HCT116 (cell line): ENCODE data around the gene CARD18.

Experiments
- ATF3 ChIP-seq: IDR thresholded peaks from 2 replicates; pipeline ENCODE4 v1.6.1; 2012
- CBX3 ChIP-seq: IDR thresholded peaks from 2 replicates; pipeline ENCODE4 v1.6.1; 2012; ENCODE audit warnings: low read depth
- CTCF ChIP-seq, 3 experiments: fragments of 200-600 bp in 1 of 3; sonication (generic) in 1 of 3; IDR thresholded peaks in 2 of 3; conservative IDR thresholded peaks in 1 of 3; 2 replicates each; pipeline ENCODE4 v1.5.1; 2012 to 2017; ENCODE audit warnings: low read depth in 2 of 3, low read length in 2 of 3, antibody characterized with exemption in 1 of 3, borderline replicate concordance in 1 of 3, control low read depth in 1 of 3, mild to moderate bottlenecking in 1 of 3, mixed read lengths in 1 of 3, mixed run types in 1 of 3, moderate library complexity in 1 of 3; ENCODE audit not compliant: insufficient read depth in 1 of 3
- EGR1 ChIP-seq: IDR thresholded peaks from 2 replicates; pipeline ENCODE4 v1.6.1; 2012; ENCODE audit warnings: low read depth
- ELF1 ChIP-seq: IDR thresholded peaks from 2 replicates; pipeline ENCODE4 v1.6.1; 2012; ENCODE audit warnings: low read depth, borderline replicate concordance
- EZH2 ChIP-seq: fragments of 200-600 bp; sonication (generic); IDR thresholded peaks from 2 replicates; pipeline ENCODE4 v1.6.1; 2017; ENCODE audit warnings: antibody characterized with exemption, mixed run types
- EZH2phosphoT487 ChIP-seq: fragments of 200-600 bp; IDR thresholded peaks from 2 replicates; pipeline ENCODE4 v1.6.1; 2018; ENCODE audit warnings: antibody characterized with exemption, borderline replicate concordance
- JUND ChIP-seq: IDR thresholded peaks from 2 replicates; pipeline ENCODE4 v1.6.1; 2012
- POLR2A ChIP-seq: IDR thresholded peaks from 2 replicates; pipeline ENCODE4 v1.7.0; 2011; ENCODE audit warnings: borderline replicate concordance; ENCODE audit not compliant: insufficient read depth, insufficient read length; ENCODE audit errors: extremely low read depth
- POLR2AphosphoS5 ChIP-seq: IDR thresholded peaks from 2 replicates; pipeline ENCODE4 v1.6.1; 2011; ENCODE audit warnings: mild to moderate bottlenecking, low read depth, low read length, moderate library complexity
- RAD21 ChIP-seq: IDR thresholded peaks from 2 replicates; pipeline ENCODE4 v1.6.1; 2012; ENCODE audit warnings: low read depth, mild to moderate bottlenecking
- SIN3A ChIP-seq: IDR thresholded peaks from 2 replicates; pipeline ENCODE4 v1.6.1; 2012; ENCODE audit warnings: low read depth
- SP1 ChIP-seq: IDR thresholded peaks from 2 replicates; pipeline ENCODE4 v1.6.1; 2012; ENCODE audit warnings: low read depth
- YY1 ChIP-seq: IDR thresholded peaks from 2 replicates; pipeline ENCODE4 v1.6.1; 2011; ENCODE audit warnings: low read length, low read depth, moderate library complexity, mild to moderate bottlenecking; ENCODE audit not compliant: insufficient replicate concordance; ENCODE audit errors: extremely low read depth

- TF ChIP-seq ATF3 = no peak
- no peak for TF ChIP-seq EZH2
- TF ChIP-seq EGR1 = no peak
- no peak for TF ChIP-seq CTCF (IDR thresholded peaks at IDR 0.05 in 2 of 3, conservative IDR thresholded peaks at IDR 0.05 in 1 of 3; ENCODE audit: borderline replicate concordance in 1 of 3, insufficient read depth in 1 of 3, low read depth in 2 of 3, low read length in 2 of 3)
- TF ChIP-seq YY1 = no peak
- no peak for TF ChIP-seq POLR2A
- TF ChIP-seq ELF1 = no peak
- TF ChIP-seq SP1 = no peak
- TF ChIP-seq EZH2phosphoT487 = no peak
- TF ChIP-seq POLR2AphosphoS5 = no peak
- TF ChIP-seq SIN3A = no peak
- no peak for TF ChIP-seq JUND
- TF ChIP-seq CBX3 = no peak
- TF ChIP-seq RAD21 = no peak
These were observed 35.3 kb downstream of the CARD18 start for GRCh38 chr11:105104292-105104691.
